GM23338 (cell line): Measurements from ENCODE around the gene MTHFD1L. TPM values are rescaled to one million over a fixed set of nuclear protein-coding genes. Genes with fewer than 3 reads are reported as not detected.

Experiments used
- ATAC-seq: fragments of 200-7000 bp; cut with Tn5 transposase; 3 replicates; pipeline ENCODE4 v1.9.1; 2020
- DNase-seq: peaks from one replicate; pipeline ENCODE4 v3.0.0-alpha.2; 2015; ENCODE audit warnings: low spot score
- H2AFZ ChIP-seq: fragments of 200-600 bp; sonication (generic); 2 replicates; pipeline ENCODE4 v1.8.0; 2016; ENCODE audit warnings: antibody characterized with exemption, mild to moderate bottlenecking, moderate library complexity
- H3F3A ChIP-seq: fragments of 200-600 bp; sonication (generic); replicated peaks from 2 replicates; pipeline ENCODE4 v1.8.0; 2017; ENCODE audit warnings: antibody characterized with exemption, mixed run types, low read depth
- H3K27ac ChIP-seq: fragments of 200-600 bp; sonication (generic); 2 replicates; pipeline ENCODE4 v1.6.1; 2016; ENCODE audit warnings: low read depth
- H3K27me3 ChIP-seq: fragments of 200-600 bp; sonication (generic); 2 replicates; pipeline ENCODE4 v1.8.0; 2016; ENCODE audit warnings: mild to moderate bottlenecking, mixed run types, moderate library complexity; ENCODE audit not compliant: insufficient read depth
- H3K36me3 ChIP-seq: fragments of 200-600 bp; sonication (generic); 2 replicates; pipeline ENCODE4 v1.8.0; 2016; ENCODE audit warnings: mild to moderate bottlenecking; ENCODE audit not compliant: insufficient read depth
- H3K4me1 ChIP-seq: fragments of 200-600 bp; sonication (generic); 2 replicates; pipeline ENCODE4 v1.8.0; 2016; ENCODE audit warnings: mild to moderate bottlenecking, moderate library complexity; ENCODE audit not compliant: insufficient read depth
- H3K4me2 ChIP-seq: fragments of 200-600 bp; sonication (generic); 2 replicates; pipeline ENCODE4 v1.7.1; 2017; ENCODE audit warnings: mixed run types
- H3K4me3 ChIP-seq: fragments of 200-600 bp; sonication (generic); 2 replicates; pipeline ENCODE4 v1.6.1; 2016; ENCODE audit warnings: mixed run types
- H3K79me2 ChIP-seq: fragments of 200-600 bp; sonication (generic); replicated peaks from 2 replicates; pipeline ENCODE4 v1.8.0; 2017; ENCODE audit warnings: mild to moderate bottlenecking; ENCODE audit not compliant: insufficient read depth
- H3K9me2 ChIP-seq: fragments of 200-600 bp; sonication (generic); 2 replicates; pipeline ENCODE4 v1.8.0; 2017; ENCODE audit not compliant: insufficient read depth
- H4K20me1 ChIP-seq: fragments of 200-600 bp; sonication (generic); replicated peaks from 2 replicates; pipeline ENCODE4 v1.8.0; 2017; ENCODE audit warnings: mild to moderate bottlenecking; ENCODE audit not compliant: insufficient read depth
- H3K27ac Mint-ChIP-seq: 2 replicates; pipeline ENCODE4 v1.8.0; 2020; ENCODE audit warnings: inconsistent platforms, mild to moderate bottlenecking, moderate library complexity, mixed read lengths
- H3K27me3 Mint-ChIP-seq: 3 replicates; pipeline ENCODE4 v1.8.0; 2022; ENCODE audit warnings: low read depth, mild to moderate bottlenecking, moderate library complexity, mixed read lengths, inconsistent platforms; ENCODE audit not compliant: insufficient read depth, poor library complexity
- H3K36me3 Mint-ChIP-seq: 3 replicates; pipeline ENCODE4 v1.8.0; 2021; ENCODE audit warnings: low read depth, mild to moderate bottlenecking, inconsistent platforms, moderate library complexity, mixed read lengths
- H3K4me1 Mint-ChIP-seq: 3 replicates; pipeline ENCODE4 v1.8.0; 2020; ENCODE audit warnings: mild to moderate bottlenecking, inconsistent platforms, mixed read lengths
- H3K4me3 Mint-ChIP-seq: 3 replicates; pipeline ENCODE4 v1.8.0; 2021; ENCODE audit warnings: moderate library complexity, mild to moderate bottlenecking, inconsistent platforms, mixed read lengths
- H3K9me3 Mint-ChIP-seq: 3 replicates; pipeline ENCODE4 v1.8.0; 2020; ENCODE audit warnings: moderate library complexity, mild to moderate bottlenecking, inconsistent platforms, mixed read lengths
- CREB1 ChIP-seq: fragments of 250-450 bp; sonication (Bioruptor Pico); IDR thresholded peaks from 2 replicates; pipeline ENCODE4 v1.5.0; 2020; ENCODE audit warnings: low read depth, mild to moderate bottlenecking, moderate library complexity
- EZH2phosphoT487 ChIP-seq: fragments of 200-600 bp; sonication (generic); IDR thresholded peaks from one replicate; pipeline ENCODE4 v1.8.1; 2018; ENCODE audit warnings: antibody characterized with exemption; ENCODE audit not compliant: unreplicated experiment
- NANOG ChIP-seq: IDR thresholded peaks from 2 replicates; pipeline ENCODE4 v1.6.1; 2016; ENCODE audit warnings: antibody characterized with exemption, borderline replicate concordance
- ZNF114 ChIP-seq: fragments of 250-450 bp; sonication (Bioruptor Pico); IDR thresholded peaks from 2 replicates; pipeline ENCODE4 v1.5.0; 2020; ENCODE audit warnings: mild to moderate bottlenecking, moderate library complexity
- polyA plus RNA-seq: library from polyadenylated mRNA; unstranded; fragments of >200 nt; fragmentation: Nextera tagmentation; extraction: Ambion mirVana; gene quantifications from 2 replicates; pipeline ENCODE4 v1.2.1, GENCODE V29; 2016
- total RNA-seq: library from RNA; depleted of rRNA; stranded (reverse); fragments of >200 nt; shearing (Covaris generic); gene quantifications from 2 replicates; pipeline ENCODE4 v1.2.3, GENCODE V29; 2014
- TF ChIP-seq, protein P1 (sequence below): IDR thresholded peaks from one replicate; pipeline ENCODE4 v1.6.1; 2018; ENCODE audit warnings: antibody characterized with exemption; ENCODE audit not compliant: unreplicated experiment
- TF ChIP-seq, protein P2 (sequence below), 2 experiments: fragments of 200-600 bp in 1 of 2; sonication (generic) in 1 of 2; conservative IDR thresholded peaks; 2 replicates each; pipeline versions ENCODE4 v1.5.1 to v1.6.1; 2016 to 2017; ENCODE audit warnings: antibody characterized with exemption in 2 of 2, low read depth in 2 of 2, mild to moderate bottlenecking in 2 of 2, moderate library complexity in 1 of 2
- TF ChIP-seq, protein P3 (sequence below): IDR thresholded peaks from 2 replicates; pipeline ENCODE4 v1.6.1; 2016; ENCODE audit warnings: antibody characterized with exemption
- TF ChIP-seq, protein P4 (sequence below): fragments of 250-450 bp; sonication (Bioruptor Pico); IDR thresholded peaks from 2 replicates; pipeline ENCODE4 v1.5.0; 2020; ENCODE audit warnings: mild to moderate bottlenecking, moderate library complexity

MTHFD1L gene
- total and polyA plus RNA-seq, 2 experiments from 2014 or later = 53.2 to 66.8 TPM

DNA sequence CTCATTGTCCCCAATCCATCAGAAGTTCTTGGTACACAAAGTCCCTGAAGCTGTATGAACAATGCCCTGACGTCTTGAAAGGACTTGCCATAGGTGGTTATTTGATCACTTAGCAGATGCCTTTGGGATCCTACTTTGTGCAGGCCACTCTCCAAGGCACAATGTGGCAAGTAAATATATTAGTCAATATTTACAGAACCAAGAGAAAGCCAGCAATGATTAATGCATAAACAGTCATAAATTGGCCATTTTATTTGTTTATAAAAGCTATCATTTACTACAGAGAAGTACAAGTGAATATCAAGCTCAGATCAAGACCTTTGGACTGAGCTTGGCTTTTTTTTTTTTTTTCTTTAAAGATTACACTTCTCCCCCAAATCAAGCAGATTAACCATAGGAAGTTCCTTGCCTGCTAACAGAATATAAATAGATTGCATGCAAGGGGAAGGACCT is 161.8 kb downstream of the MTHFD1L start:
- no peak overlapping the region for H3K27ac Mint-ChIP-seq
- H3K9me3 Mint-ChIP-seq = no peaks in the 10 kb centered on the region
- no peak for TF ChIP-seq CREB1 (CRISPR knock-in tag)
- TF ChIP-seq NANOG = no peak
- TF ChIP-seq EZH2phosphoT487 = no peak
- TF ChIP-seq, protein P1, sequence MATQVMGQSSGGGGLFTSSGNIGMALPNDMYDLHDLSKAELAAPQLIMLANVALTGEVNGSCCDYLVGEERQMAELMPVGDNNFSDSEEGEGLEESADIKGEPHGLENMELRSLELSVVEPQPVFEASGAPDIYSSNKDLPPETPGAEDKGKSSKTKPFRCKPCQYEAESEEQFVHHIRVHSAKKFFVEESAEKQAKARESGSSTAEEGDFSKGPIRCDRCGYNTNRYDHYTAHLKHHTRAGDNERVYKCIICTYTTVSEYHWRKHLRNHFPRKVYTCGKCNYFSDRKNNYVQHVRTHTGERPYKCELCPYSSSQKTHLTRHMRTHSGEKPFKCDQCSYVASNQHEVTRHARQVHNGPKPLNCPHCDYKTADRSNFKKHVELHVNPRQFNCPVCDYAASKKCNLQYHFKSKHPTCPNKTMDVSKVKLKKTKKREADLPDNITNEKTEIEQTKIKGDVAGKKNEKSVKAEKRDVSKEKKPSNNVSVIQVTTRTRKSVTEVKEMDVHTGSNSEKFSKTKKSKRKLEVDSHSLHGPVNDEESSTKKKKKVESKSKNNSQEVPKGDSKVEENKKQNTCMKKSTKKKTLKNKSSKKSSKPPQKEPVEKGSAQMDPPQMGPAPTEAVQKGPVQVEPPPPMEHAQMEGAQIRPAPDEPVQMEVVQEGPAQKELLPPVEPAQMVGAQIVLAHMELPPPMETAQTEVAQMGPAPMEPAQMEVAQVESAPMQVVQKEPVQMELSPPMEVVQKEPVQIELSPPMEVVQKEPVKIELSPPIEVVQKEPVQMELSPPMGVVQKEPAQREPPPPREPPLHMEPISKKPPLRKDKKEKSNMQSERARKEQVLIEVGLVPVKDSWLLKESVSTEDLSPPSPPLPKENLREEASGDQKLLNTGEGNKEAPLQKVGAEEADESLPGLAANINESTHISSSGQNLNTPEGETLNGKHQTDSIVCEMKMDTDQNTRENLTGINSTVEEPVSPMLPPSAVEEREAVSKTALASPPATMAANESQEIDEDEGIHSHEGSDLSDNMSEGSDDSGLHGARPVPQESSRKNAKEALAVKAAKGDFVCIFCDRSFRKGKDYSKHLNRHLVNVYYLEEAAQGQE = no peak
- TF ChIP-seq ZNF114 (CRISPR knock-in tag) = no peak
- TF ChIP-seq, protein P2, sequence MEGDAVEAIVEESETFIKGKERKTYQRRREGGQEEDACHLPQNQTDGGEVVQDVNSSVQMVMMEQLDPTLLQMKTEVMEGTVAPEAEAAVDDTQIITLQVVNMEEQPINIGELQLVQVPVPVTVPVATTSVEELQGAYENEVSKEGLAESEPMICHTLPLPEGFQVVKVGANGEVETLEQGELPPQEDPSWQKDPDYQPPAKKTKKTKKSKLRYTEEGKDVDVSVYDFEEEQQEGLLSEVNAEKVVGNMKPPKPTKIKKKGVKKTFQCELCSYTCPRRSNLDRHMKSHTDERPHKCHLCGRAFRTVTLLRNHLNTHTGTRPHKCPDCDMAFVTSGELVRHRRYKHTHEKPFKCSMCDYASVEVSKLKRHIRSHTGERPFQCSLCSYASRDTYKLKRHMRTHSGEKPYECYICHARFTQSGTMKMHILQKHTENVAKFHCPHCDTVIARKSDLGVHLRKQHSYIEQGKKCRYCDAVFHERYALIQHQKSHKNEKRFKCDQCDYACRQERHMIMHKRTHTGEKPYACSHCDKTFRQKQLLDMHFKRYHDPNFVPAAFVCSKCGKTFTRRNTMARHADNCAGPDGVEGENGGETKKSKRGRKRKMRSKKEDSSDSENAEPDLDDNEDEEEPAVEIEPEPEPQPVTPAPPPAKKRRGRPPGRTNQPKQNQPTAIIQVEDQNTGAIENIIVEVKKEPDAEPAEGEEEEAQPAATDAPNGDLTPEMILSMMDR (conservative IDR thresholded peaks at IDR 0.05; ENCODE audit: low read depth in 2 of 2) = no peak
- TF ChIP-seq, protein P3, sequence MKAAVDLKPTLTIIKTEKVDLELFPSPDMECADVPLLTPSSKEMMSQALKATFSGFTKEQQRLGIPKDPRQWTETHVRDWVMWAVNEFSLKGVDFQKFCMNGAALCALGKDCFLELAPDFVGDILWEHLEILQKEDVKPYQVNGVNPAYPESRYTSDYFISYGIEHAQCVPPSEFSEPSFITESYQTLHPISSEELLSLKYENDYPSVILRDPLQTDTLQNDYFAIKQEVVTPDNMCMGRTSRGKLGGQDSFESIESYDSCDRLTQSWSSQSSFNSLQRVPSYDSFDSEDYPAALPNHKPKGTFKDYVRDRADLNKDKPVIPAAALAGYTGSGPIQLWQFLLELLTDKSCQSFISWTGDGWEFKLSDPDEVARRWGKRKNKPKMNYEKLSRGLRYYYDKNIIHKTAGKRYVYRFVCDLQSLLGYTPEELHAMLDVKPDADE = no peak
- TF ChIP-seq, protein P4, sequence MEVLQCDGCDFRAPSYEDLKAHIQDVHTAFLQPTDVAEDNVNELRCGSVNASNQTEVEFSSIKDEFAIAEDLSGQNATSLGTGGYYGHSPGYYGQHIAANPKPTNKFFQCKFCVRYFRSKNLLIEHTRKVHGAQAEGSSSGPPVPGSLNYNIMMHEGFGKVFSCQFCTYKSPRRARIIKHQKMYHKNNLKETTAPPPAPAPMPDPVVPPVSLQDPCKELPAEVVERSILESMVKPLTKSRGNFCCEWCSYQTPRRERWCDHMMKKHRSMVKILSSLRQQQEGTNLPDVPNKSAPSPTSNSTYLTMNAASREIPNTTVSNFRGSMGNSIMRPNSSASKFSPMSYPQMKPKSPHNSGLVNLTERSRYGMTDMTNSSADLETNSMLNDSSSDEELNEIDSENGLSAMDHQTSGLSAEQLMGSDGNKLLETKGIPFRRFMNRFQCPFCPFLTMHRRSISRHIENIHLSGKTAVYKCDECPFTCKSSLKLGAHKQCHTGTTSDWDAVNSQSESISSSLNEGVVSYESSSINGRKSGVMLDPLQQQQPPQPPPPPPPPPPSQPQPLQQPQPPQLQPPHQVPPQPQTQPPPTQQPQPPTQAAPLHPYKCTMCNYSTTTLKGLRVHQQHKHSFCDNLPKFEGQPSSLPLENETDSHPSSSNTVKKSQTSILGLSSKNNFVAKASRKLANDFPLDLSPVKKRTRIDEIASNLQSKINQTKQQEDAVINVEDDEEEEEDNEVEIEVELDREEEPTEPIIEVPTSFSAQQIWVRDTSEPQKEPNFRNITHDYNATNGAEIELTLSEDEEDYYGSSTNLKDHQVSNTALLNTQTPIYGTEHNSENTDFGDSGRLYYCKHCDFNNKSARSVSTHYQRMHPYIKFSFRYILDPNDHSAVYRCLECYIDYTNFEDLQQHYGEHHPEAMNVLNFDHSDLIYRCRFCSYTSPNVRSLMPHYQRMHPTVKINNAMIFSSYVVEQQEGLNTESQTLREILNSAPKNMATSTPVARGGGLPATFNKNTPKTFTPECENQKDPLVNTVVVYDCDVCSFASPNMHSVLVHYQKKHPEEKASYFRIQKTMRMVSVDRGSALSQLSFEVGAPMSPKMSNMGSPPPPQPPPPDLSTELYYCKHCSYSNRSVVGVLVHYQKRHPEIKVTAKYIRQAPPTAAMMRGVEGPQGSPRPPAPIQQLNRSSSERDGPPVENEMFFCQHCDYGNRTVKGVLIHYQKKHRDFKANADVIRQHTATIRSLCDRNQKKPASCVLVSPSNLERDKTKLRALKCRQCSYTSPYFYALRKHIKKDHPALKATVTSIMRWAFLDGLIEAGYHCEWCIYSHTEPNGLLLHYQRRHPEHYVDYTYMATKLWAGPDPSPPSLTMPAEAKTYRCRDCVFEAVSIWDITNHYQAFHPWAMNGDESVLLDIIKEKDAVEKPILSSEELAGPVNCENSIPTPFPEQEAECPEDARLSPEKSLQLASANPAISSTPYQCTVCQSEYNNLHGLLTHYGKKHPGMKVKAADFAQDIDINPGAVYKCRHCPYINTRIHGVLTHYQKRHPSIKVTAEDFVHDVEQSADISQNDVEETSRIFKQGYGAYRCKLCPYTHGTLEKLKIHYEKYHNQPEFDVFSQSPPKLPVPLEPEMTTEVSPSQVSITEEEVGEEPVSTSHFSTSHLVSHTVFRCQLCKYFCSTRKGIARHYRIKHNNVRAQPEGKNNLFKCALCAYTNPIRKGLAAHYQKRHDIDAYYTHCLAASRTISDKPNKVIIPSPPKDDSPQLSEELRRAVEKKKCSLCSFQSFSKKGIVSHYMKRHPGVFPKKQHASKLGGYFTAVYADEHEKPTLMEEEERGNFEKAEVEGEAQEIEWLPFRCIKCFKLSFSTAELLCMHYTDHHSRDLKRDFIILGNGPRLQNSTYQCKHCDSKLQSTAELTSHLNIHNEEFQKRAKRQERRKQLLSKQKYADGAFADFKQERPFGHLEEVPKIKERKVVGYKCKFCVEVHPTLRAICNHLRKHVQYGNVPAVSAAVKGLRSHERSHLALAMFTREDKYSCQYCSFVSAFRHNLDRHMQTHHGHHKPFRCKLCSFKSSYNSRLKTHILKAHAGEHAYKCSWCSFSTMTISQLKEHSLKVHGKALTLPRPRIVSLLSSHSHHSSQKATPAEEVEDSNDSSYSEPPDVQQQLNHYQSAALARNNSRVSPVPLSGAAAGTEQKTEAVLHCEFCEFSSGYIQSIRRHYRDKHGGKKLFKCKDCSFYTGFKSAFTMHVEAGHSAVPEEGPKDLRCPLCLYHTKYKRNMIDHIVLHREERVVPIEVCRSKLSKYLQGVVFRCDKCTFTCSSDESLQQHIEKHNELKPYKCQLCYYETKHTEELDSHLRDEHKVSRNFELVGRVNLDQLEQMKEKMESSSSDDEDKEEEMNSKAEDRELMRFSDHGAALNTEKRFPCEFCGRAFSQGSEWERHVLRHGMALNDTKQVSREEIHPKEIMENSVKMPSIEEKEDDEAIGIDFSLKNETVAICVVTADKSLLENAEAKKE (CRISPR knock-in tag) = no peak

More for the DNA sequence above, 161.8 kb downstream of the MTHFD1L start:
- Histone ChIP-seq H2AFZ (no peak overlapping the region), H3K4me3 (no peak overlapping the region), H3F3A (no peaks in the 10 kb centered on the region), H3K9me2 (no peaks in the 10 kb centered on the region), H3K79me2 (no peaks in the 10 kb centered on the region), H3K27ac (no peak overlapping the region), H3K27me3 (no peaks in the 10 kb centered on the region), H3K36me3 (no peaks in the 10 kb centered on the region), H3K4me1 (no peaks in the 10 kb centered on the region), H4K20me1 (no peaks in the 10 kb centered on the region), H3K4me2 (no peak overlapping the region)
- Mint-ChIP-seq H3K4me1 (no peaks in the 10 kb centered on the region; the same call in 2 of the 3 replicates), H3K27me3 (peaks cover 6% of the 10 kb centered on the region), H3K36me3 (peaks cover 43% of the 10 kb centered on the region), H3K4me3 (no peak overlapping the region)
- no peak for DNase-seq
- no peak for ATAC-seq
